Glutamatergic neuron (in vitro differentiated cells): Measurements from ENCODE around the gene KIRREL3. TPM values are rescaled to one million over a fixed set of nuclear protein-coding genes. Genes with fewer than 3 reads are reported as not detected.

Experiments used
- DNase-seq: peaks from one replicate; pipeline ENCODE4 v3.0.0; 2022
- H3K27ac Mint-ChIP-seq: one replicate; pipeline ENCODE4 v1.8.0; 2020; ENCODE audit warnings: mild to moderate bottlenecking, mixed read lengths, inconsistent platforms; ENCODE audit not compliant: unreplicated experiment
- H3K27me3 Mint-ChIP-seq: one replicate; pipeline ENCODE4 v1.8.0; 2020; ENCODE audit warnings: mild to moderate bottlenecking, moderate library complexity, mixed read lengths, inconsistent platforms; ENCODE audit not compliant: unreplicated experiment
- H3K36me3 Mint-ChIP-seq: one replicate; pipeline ENCODE4 v1.8.0; 2020; ENCODE audit warnings: mild to moderate bottlenecking, mixed read lengths, inconsistent platforms; ENCODE audit not compliant: unreplicated experiment
- H3K4me1 Mint-ChIP-seq: one replicate; pipeline ENCODE4 v1.8.0; 2020; ENCODE audit warnings: mild to moderate bottlenecking, low read depth, mixed read lengths, inconsistent platforms; ENCODE audit not compliant: unreplicated experiment
- H3K4me3 Mint-ChIP-seq: one replicate; pipeline ENCODE4 v1.8.0; 2020; ENCODE audit warnings: mild to moderate bottlenecking, mixed read lengths, inconsistent platforms; ENCODE audit not compliant: unreplicated experiment
- H3K9me3 Mint-ChIP-seq: one replicate; pipeline ENCODE4 v1.8.0; 2020; ENCODE audit warnings: mild to moderate bottlenecking, moderate library complexity, mixed read lengths, inconsistent platforms; ENCODE audit not compliant: unreplicated experiment
- CTCF ChIP-seq: fragments of 200-600 bp; sonication (generic); IDR thresholded peaks from one replicate; pipeline ENCODE4 v1.5.0; 2021; ENCODE audit not compliant: partially characterized antibody, unreplicated experiment
- total RNA-seq: library from RNA; stranded (reverse); fragmentation: NEBNext Ultra II Directional; extraction: Animal tissue kit (Norgen Biotek cat#: 25700); gene quantifications from one replicate; pipeline ENCODE4 v1.2.1, GENCODE V29; 2021; ENCODE audit not compliant: unreplicated experiment

Gene KIRREL3
- total RNA-seq, 1 donor from 2014 or later = 25.3 TPM

GRCh38 chr11:126924376-126925040, 76.1 kb downstream of the KIRREL3 start:
- Mint-ChIP-seq H3K4me1 (peaks cover 11% of the 10 kb centered on the region), H3K27me3 (no peaks in the 10 kb centered on the region), H3K9me3 (peaks cover 2% of the 10 kb centered on the region), H3K27ac (no peak overlapping the region), H3K36me3 (no peaks in the 10 kb centered on the region), H3K4me3 (no peak overlapping the region)
- TF ChIP-seq CTCF = no peak
- DNase-seq = no peak

GRCh38 chr11:126920833-126921232, 79.7 kb downstream of the KIRREL3 start:
- H3K9me3 Mint-ChIP-seq = peaks cover 2% of the 10 kb centered on the region
- no peak for TF ChIP-seq CTCF
- H3K36me3 Mint-ChIP-seq = no peaks in the 10 kb centered on the region
- peaks cover 3% of the 10 kb centered on the region for H3K4me1 Mint-ChIP-seq
- DNase-seq = no peak
- H3K27ac Mint-ChIP-seq = no peak overlapping the region
- H3K27me3 Mint-ChIP-seq = no peaks in the 10 kb centered on the region
- no peak overlapping the region for H3K4me3 Mint-ChIP-seq

- no peak for TF ChIP-seq CTCF
- Mint-ChIP-seq H3K4me1 (no peaks in the 10 kb centered on the region), H3K4me3 (no peak overlapping the region), H3K27ac (no peak overlapping the region), H3K9me3 (no peaks in the 10 kb centered on the region), H3K36me3 (no peaks in the 10 kb centered on the region), H3K27me3 (no peaks in the 10 kb centered on the region)
- DNase-seq = no peak
These were observed 81.3 kb downstream of the KIRREL3 start for GRCh38 chr11:126919147-126919823.

- no peak for DNase-seq
- no peak overlapping the region for H3K4me3 Mint-ChIP-seq
- no peaks in the 10 kb centered on the region for H3K9me3 Mint-ChIP-seq
- H3K27me3 Mint-ChIP-seq = no peaks in the 10 kb centered on the region
- no peaks in the 10 kb centered on the region for H3K4me1 Mint-ChIP-seq
- H3K36me3 Mint-ChIP-seq = no peaks in the 10 kb centered on the region
- TF ChIP-seq CTCF = no peak
- no peak overlapping the region for H3K27ac Mint-ChIP-seq
These were observed 82.0 kb downstream of the KIRREL3 start for GRCh38 chr11:126918556-126918955.

GRCh38 chr11:126917531-126918204, 82.9 kb downstream of the KIRREL3 start:
- Mint-ChIP-seq H3K27ac (no peak overlapping the region), H3K4me1 (no peaks in the 10 kb centered on the region), H3K36me3 (peaks cover 1% of the 10 kb centered on the region), H3K9me3 (no peaks in the 10 kb centered on the region), H3K4me3 (no peak overlapping the region), H3K27me3 (no peaks in the 10 kb centered on the region)
- DNase-seq = no peak
- TF ChIP-seq CTCF = no peak
